Activated naive CD4-positive, alpha-beta T cell (primary cell): Measurements from ENCODE around the gene ACOT8.
"Not testable (repeated sequence)": the region's sequence is repeated elsewhere in the genome, so short reads cannot be mapped to it uniquely, and the experiment has no call there.

Experiments used
- DNase-seq, 4 experiments: peaks; one replicate each; lab custom pipeline; 2025; lab: John Stamatoyannopoulos, UW

Gene ACOT8

DNA sequence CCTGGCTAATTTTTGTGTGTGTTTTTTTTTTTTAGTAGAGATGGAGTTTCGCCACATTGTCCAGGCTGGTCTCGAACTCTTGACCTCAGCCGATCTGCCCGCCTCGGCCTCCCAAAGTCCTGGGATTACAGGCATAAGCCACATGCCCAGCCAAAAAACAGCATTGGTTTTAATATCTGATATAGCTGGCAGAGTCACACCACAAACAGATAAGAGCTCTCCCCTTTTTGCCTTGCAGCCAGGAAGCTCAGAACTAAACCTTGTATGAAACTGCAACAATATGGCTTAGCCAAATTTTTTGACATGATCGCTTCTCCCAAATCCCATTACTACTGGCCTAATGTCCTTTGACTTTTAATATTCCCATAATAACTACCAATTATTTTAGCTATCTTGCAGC lies 4.9 kb downstream of the ACOT8 start:
- DNase-seq, result no peak

- no peak for DNase-seq
Observed at GRCh38 chr20:45851501-45851900, 5.7 kb downstream of the ACOT8 start.

DNA sequence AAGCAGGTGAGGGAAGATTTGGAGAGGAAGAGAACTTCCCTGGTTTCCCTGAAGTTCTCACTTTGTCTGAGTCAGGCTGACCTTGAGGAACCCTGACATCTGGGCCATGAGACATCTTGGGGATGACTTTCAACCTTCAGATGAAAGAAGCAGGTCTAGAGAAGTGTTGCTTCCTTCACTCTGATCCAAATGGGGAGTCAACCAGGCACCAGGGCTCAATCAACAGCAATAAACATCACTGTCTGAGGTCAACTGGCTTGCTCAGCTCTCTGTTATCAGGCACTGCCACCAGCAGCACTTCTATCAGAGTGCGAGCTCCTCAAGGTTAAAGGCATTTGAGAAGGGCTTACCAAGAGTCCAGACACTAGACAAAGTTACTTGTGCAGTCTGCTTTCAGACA lies 6.3 kb downstream of the ACOT8 start:
- no peak for DNase-seq

- DNase-seq, result no peak
Observed at GRCh38 chr20:45850238-45850637, 7.0 kb downstream of the ACOT8 start.

GRCh38 chr20:45848969-45849582 lies 8.1 kb downstream of the ACOT8 start:
- no peak for DNase-seq

- no peak for DNase-seq
Observed at GRCh38 chr20:45848421-45848820, 8.8 kb downstream of the ACOT8 start.

GRCh38 chr20:45845452-45845851 lies 11.7 kb downstream of the ACOT8 start:
- no peak for DNase-seq

GRCh38 chr20:45843506-45843905 lies 13.7 kb downstream of the ACOT8 start:
- DNase-seq, result no peak

DNA sequence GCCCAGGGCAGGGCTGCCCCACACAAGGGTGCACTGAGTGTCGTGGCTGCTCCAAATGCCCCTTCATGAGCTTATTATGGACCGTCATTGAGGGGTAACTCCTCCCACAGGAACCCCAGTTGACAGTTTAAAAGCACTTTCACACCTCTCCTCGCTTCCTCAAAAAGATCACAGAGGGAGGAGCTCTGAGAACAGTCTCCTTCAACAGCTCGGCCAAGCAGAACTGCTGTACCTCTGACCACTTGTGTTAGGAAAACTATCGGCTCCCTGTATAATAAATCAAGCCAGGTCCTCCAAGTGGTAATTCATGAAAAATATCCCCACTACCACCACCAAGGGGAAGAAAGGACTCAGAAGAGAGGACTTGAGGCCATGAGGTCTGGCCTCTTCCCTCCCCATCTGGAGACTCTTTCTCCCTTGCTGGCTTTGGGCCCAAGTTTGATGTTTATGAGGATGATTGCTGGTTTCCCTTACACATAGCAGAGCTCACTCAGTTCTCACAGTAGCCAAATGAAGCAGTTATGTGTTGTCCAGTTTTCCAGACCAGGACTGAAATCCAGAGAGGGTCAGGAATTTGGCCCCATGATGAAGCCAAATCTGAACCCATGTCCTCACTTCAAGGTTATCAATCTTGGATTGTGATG lies 14.9 kb downstream of the ACOT8 start:
- no peak for DNase-seq

DNA sequence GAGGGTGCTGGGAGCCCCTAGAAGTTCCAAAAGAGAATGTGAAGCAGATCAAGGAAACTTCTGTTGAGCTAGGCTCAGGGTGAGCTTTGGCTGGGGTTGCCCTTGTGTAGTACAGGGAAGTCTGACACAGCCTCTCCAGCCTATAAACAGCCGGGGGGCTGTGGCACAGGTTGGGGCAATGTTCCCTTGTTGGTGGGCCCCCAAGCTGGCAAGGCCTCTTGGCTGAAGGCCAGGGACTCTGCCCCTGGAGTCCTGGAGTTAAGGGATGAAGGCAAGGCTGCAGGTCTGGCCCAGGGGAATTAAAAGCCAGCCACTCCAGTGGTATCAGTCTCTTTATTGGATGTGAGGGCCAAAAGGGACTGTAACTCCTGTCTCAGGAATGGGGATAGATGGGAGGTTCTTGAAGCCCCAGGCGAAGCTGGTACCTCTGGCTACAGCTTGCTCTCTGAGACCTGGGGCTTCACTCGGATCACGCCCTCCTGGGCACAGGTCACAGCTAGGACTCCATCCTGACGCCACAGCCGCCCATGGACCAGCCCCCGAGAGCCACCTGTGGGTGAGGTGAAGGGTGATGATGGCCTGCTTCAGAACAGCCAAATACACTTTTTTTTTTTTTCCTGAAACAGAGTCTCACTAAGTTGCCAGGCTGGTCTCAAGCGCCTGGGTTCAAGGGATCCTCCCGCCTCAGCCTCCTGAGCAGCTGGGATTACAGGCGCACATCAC lies 15.6 kb downstream of the ACOT8 start:
- DNase-seq, result no peak

DNA sequence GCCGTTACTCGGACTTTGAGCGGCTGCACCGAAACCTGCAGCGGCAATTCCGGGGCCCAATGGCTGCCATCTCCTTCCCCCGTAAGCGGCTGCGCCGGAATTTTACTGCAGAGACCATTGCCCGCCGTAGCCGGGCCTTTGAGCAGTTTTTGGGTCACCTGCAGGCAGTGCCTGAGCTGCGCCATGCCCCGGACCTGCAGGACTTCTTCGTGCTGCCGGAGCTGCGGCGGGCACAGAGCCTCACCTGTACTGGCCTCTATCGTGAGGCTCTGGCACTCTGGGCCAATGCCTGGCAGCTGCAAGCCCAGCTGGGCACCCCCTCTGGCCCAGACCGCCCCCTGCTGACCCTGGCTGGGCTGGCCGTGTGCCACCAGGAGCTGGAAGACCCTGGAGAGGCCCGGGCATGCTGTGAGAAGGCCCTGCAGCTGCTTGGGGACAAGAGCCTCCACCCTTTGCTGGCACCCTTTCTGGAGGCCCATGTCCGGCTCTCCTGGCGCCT lies 16.4 kb downstream of the ACOT8 start:
- no peak for DNase-seq

DNA sequence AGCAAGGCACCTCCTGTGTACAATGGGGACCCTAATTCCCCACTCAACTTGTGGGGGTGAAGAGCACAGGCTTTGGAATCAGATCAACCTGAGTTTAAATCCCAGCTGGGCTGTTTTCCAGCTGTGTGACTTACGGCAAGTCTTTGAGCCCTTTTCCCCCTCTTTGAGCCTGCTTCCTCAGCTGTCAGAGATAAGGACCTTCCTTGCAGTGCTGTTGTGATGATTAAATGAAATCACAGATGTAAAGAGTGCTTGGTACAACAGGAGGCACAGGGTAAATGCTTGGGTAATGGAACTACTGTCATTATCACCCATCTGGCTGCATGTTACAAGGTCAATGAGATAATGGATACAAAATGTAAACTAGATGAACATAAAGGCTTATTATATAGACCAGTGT lies 20.4 kb downstream of the ACOT8 start:
- DNase-seq, result no peak

DNA sequence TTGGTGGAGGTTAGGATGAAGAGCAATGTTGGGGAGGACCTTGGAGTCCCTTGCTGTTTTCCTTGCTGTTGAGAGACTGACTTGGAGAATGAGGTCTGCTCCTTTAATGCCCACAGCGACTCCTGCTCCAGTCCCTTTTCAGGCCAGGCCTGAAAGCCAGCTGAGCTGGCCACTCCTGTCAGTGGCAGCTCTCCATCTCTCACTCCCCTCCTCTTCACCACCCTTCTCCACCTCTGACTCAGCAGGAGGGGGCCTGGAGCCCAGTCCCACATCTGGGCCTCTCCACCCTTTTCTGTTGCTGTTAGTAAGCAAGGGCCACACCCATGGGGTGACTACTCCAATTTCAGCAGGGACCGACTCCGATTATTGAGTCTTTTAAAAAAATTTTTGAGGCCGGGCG lies 21.4 kb downstream of the ACOT8 start:
- no peak for DNase-seq

DNA sequence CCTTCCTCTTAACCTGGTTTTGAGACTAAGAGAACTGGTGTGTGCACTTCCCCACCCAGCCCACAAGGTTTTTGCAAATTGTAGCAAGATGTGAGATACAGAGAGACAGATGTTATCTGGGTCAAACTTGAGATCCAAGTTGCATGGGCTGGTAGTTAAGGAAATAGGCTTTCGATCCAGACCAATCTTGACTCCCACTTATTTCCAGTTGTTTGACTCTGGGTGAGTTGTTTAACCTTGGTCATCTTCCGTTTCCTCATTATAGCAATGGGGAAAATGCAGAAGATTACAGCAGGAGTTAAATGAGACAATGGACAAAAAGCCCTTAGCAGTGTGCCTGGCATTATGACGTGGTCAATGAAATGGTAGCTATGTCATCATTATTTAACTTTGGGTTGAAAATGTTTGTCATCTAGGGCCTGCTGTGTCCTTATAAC lies 21.8 kb downstream of the ACOT8 start:
- no peak for DNase-seq

- no peak for DNase-seq
Observed at GRCh38 chr20:45834797-45835161, 22.4 kb downstream of the ACOT8 start.

- peak in 2 of 4 experiments; percentile 26 to 49 for DNase-seq
Observed at GRCh38 chr20:45833883-45834796, 23.1 kb downstream of the ACOT8 start.

GRCh38 chr20:45833030-45833882 lies 23.9 kb downstream of the ACOT8 start, which contains the start of gene SNX21:
TSS of gene SNX21 (plus strand) at chr20:45833799. CDS start at chr20:45833920, 121 bp downstream.
- peak in 1 of 4 experiments; percentile 26 for DNase-seq

DNA sequence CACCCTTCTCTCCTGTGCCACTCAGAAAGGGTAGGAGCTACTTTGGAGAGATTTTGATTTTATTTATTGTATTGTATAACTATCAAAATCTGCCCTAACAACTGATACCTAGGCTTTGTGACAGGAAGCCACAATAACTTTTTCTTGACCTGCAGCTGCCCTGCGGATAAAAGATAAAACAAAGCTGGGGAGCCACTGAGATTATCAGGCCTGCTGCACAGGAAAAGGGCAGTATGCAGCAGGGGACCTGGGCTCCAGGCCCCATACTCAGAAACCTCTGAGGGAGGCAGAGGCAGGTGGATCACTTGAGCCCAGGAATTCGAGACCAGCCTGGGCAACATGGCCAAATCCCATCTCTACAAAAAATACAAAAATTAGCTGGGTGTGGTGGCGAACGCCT lies 24.6 kb downstream of the ACOT8 start:
- DNase-seq, result no peak

DNA sequence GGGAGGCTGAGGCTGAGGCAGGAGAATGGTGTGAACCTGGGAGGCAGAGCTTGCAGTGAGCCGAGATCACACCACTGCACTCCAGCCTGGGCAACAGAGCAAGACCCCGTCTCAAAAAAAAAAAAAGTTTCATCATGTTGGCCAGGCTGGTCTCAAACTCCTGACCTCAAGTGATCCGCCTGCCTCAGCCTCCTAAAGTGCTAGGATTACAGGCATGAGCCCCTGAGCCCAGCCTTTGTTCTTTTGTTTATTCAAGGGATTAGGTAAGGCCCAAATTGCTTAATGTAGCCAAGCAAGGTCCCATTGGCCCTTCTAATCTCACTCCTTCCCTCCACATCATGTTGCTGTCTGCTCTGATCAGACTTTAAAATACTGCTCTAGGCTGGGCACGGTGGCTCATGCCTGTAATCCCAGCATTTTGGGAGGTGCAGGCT lies 27.5 kb downstream of the ACOT8 start:
- DNase-seq, result not testable (repeated sequence)

GRCh38 chr20:45828589-45828988 lies 28.6 kb downstream of the ACOT8 start:
- DNase-seq, result no peak

DNA sequence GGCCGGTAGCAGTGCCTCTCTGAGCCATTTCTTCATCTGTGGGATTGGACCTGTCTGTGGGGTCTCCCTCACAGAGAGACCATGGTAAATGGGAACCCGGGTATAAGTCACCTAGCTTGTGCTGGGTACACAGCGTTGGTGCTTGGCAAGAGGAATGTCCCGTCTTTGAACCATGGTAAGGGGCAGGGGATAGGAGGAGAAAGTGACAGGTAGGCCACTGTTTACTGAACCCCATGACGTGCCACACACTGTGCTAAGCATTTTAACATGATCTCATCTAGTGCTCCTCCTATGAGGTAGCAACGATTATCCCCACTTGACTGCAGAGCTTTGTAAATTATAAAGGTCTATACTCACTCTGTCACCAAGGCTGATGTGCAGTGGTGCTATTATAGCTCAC lies 29.5 kb downstream of the ACOT8 start:
- no peak for DNase-seq
